Activated T-cell treated with anti-CD3 and anti-CD28 coated beads for 24 hours (primary cell): ENCODE data around the gene RBMS2.

Source experiments
- DNase-seq: peaks from one replicate; pipeline ENCODE4 v3.0.0-alpha.2; 2020; ENCODE audit warnings: low read depth

The RBMS2 gene

DNA sequence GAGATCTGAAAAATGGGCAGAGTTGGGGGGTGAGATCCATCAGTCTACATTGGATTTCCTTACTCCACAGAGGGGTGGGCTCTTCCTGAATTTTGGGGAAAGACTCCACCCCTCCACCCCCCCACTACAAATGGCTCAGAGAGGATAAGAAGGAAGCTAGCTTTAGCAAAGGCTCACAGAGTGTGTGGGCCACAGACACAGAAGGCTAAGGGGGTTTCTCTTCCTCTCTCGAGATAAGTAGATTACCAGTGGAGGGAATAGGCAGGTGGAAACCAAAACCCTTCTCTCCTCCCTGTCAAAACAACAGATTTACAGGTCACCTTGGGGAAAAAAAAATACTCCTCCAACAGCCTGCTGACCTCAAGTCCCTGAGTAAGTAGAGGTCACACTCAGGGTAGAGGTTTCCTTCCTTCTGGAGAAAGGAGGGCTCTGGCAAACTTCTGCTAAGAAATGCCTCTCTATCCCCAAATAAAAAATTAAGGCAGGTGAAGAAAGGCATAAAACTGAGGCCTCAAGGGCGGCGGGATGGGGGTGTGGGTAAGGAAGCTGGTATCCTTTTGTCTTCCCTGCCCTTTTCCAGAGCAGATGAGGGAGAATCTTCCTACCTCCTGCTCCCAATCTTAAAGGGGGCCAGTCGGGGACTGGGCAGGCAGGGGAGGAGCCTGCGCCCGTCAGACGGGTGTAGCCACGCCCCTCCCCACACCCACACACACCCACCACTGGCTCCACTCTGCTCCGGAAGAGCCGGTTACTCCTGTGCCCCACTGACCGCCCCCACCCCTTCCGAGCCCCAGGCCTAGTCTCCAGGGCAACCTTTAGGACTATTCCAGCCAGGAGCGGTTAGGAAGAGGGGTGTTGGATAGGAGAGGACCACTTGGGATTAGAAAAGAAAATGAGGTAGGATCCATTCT lies 110.4 kb downstream of the RBMS2 start:
- DNase-seq: peak; percentile 36

DNA sequence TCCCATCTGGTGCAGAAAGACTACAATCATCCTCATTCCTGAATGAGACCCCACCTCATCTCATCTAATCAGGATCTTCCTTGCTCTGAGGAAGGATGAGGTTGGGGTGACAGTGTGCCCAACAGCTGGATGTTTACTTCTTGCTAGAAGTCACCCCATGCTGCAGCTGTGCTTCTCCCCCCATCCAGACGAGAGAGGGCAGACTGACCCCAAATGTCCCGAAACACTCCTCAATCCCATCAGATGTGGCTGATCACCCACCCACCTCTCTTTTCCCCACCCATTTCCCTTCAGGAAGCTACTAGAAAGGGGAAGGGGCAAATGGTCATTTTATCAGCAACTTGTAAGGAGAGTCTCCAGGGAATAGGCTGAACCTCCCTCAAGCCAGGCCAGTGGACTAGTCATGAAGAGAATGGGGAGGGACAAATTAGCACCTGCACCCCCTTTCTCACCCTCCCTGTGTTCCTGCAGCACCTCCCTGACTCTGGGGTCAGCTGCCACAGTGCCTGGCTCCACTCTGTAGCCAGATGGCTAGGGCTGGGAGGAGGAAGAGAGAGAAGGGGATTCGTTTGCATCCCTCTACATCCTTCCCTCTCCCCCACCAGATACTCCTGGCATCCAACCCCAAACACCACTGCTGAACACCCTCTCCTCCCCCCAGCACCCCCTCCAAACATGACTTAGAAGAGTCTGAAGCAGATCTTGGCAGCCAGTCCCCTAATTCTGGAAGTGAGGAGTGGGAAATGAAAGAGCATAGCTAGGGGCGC lies 111.3 kb downstream of the RBMS2 start:
- no peak for DNase-seq

DNA sequence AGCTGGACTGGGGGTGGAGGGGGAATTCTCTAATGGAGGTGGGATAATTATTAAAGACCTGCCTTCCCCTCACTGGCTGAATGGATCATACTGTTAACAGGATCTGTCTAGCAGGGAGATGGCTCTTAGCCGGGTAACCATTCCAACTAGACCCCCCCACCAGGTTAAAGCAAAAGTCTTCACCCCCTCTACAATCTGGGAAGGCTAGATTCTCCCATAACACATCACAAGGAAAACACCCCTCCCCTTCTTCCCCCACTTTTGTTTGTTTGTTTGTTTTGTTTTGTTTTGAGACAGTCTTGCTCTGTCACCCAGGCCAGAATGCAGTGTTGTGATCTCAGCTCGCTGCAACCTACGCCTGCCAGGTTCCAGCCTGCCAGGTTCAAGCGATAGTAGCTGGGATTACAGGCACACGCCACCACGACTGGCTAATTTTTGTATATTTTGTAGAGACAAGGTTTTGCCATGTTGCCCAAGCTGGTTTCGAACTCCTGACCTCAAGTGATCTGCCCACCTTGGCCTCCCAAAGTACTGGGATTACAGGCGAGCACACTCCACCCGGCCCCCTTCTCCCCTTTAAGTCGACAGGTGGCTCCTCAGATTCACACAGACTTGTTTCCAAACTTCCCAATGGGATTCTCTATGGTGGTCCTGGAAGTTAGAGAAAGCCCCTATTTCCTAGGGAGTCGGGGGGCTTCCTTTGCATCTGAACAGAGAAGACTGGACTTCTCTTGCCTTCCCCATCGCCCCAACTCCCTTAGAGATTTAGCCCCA lies 112.0 kb downstream of the RBMS2 start:
- no peak for DNase-seq

DNA sequence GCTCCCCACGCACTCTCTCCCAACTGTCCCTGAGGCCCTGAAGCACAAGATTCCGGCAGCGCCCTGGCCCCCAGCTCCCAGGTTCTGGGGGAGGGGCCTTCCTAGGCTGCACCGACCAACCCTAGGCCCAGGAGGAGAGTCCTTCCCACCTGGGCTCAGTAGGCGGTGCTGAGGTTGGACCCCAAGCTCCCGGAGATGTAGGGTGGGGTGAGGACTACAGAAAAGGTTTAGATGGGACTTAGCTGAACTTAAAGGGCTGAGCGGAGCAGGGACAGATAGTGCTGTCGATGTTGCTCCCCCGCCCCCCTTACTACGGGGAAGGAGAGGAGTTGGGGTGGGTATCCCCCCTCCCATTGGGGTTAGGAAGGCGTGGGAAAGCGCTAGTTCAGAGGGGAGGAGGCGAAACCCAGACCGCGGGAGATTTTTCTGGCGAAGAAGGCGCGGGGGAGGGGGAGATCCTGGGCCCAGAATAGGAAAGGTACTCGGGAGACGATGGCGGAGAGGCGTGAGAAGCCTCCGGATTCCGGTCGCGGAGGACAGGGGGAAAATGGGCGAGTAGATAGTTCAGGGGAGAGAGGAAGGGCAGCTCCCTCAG lies 112.7 kb downstream of the RBMS2 start:
- DNase-seq: no peak

DNA sequence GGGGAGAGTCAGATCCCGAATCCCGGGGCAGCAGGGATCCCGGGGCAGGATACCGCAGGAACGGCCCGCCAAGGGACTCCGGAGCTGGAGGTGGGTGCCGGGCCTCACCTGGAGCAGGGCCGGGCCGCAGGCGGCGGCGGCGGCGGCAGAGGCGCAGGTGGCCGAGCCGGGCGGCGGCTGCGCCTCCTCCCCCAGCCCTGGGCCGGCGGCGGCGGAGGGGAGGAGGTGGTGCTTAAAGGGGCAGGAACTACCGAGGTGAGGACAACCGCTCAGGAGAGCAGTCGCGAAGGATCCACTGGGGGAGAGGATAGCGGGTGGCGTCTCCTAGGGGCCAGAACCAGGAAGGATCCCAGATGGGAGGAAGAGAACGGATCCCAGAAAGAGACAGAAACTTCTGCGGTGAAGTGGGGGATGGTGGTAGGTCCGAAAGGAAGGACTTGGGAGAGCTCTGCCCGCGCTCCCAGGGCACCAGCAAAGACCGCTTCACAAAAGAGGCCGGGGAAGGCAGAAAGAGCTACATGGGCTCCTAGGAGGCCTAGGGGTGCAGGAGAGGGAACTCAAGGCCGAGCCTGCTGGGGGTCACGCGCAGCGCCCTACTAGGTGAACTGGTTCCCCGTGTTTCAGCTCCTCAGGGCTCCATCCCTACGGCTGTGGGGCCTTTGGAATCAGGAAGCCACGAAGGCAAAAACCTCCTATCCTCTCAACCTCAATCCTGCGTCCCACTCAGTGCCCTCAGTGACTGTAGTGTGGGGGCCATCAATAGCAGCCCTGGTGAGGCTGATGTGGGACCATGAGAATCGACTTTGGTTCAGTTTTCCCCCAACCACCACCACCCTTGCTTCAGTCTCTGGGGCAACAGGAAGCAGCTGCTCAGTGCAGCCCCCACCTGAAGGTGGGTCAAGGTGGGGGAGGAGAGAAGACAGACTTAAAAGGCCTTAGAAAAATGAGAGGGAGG lies 113.5 kb downstream of the RBMS2 start:
- peak; percentile 52 for DNase-seq

DNA sequence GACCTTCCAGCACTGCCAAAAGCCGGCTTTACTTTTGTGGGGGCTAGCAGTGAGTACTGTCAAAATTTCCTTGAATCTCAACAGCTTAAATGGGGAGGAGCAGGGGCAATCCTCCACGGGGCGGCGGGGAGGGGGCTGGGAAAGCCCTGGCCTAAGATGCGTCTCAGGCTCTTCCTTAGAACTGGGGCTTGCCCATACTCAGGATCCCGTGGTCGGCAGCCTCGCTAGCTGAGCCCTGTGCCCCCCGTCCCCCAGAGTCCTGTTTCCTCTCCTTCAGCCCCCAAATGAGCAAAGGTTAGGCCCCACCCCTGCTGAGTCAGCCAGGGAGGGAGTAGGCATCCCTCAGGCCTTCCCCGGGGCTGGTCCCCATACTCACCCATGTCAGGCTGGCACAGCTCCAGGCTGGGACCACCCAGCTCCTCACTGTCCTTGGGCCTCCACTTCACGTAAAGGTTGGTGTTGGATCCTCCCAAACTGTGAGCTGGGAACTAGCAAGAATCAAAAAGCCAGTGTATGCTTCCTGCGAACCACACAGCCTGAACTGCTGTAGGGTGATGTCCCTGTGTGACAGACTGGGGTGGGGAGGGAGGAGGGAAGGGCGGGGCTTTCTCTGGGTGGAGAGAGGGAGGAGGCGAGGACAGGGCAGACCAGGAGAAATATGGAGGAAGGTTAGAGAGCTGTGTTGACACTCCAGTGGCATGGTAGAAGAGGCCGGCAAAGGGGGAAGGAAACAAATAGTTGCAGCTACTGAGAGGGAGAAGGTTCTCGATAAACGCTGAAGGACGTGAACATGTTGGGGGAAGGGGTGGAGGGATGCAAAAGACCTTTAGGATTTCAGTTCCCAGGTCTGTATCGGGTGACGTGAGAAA lies 114.4 kb downstream of the RBMS2 start:
- DNase-seq: peak; percentile 86

DNA sequence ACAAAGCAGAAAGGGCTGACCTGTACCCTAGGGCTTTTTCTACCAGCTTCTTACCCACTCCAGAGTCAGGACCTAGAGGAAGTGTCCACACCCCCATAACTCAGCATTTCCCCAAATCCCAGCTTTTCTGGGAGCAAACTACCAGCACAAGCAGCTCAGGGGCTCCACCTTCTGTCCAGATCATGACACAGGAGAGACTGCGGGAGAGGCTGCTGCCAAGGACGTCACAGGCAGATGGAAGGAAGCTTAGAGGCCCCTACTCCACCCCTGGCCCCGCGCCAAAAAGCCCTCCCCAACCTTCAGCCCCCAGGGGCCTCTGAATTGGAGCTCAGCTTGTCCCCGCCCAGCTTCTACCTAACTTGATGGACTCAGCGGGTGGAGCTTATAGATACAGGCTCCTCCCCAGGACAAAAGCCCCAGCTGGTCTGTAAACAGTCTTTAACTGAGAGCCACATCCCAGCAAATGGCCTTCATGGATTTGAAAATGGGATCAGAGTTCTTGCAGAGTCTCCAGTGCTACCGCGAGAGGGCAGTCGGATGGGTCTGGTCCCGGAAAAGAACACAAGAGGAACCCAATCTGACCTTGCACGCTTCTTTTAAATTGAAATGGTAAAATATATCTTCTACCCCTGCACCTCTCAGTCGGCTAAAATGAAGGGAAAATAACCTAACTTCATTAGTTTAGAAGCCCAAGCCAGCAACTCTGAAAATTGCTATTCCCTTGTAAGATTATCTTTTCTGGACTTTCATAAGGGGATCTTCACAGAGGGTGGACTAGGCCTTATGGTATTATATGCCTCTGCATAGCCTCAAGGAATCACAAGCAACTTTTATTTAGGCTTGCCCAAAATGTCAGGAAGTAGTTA lies 115.3 kb downstream of the RBMS2 start:
- peak; percentile 87 for DNase-seq

DNA sequence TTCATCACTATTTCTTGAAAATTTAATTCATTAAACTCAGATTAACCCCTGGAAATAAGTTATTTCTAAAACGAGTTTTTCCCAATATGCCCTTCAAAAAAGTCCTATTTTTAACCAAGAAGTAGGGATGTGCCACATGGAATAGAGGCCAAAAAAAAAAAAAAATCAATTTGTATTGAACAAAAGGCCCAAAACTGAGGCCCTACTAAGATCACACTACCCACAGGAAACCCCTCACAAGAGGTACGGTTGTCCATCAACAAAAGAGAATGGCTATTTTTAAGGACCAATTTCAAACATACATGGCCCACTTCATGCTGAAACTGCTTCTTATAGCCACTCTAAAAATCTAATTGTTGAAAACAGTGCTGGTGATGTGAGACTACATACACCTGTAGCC lies 116.0 kb downstream of the RBMS2 start:
- no peak for DNase-seq

DNA sequence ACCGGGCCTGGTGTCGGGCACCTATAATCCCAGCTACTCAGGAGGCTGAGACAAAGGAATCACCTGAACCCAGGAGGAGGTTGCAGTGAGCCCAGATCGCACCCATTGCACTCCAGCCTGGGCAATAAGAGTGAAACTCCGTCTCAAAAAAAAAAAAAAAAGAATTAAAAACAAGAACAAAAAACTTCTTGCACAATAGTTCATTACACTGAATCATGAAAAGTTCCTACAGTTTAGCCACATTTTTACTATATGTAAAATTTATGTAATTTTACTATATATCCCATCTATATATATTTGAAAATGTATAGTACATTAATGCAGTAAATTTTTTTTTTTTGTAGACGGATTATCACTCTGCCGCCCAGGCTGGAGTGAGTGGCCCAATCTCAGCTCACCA lies 119.6 kb downstream of the RBMS2 start:
- no peak for DNase-seq

DNA sequence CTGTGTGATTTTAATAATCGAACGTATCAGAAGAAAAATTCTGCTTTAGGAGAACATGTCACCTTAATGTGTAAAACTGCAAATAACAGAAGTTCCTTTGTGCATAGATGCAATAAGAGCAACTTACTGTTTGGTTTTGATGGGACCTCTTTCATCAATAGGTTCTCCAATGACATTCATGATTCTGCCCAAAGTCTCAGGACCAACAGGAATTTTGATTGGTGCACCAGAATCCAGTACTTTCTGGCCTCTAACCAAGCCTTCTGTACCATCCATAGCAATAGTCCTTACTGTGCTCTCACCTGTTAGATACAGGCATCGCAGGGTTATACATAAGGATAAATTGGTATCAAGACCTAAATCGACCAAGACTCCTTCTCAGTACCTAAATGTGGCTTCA lies 123.0 kb downstream of the RBMS2 start:
- DNase-seq: no peak

DNA sequence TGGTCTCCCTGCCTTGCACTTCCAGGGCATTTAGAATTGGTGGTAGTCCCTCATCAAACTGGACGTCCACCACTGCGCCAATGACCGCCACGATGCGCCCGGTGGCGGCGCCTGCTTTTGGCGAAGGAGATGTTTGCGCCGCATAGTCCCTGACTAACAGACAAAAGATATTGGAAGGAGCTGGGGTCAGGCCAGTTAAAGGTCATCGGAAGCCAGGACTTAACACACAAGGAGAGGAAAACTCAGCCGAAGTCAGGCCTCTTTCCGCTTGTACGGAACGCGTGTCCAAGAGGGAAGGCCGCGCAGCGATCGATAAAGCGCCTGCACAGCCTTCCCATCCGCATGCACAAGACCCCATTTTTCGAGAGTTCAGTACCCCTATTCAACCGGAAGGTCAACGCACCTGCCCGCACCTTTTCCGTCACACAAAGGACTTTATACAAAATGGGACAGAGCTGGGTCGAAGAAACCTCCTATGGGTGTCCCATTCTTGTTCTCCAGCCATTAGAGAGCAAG lies 123.6 kb downstream of the RBMS2 start:
- no peak for DNase-seq
